HEK293T (cell line): ENCODE data around the gene FBXL17.

ENCODE experiments used
- BHLHE40 ChIP-seq: fragments of 450-650 bp; IDR thresholded peaks from 2 replicates; pipeline ENCODE4 v1.6.1; 2016; ENCODE audit warnings: mild to moderate bottlenecking, moderate library complexity, borderline replicate concordance
- FOXK2 ChIP-seq: fragments of 450-650 bp; IDR thresholded peaks from 2 replicates; pipeline ENCODE4 v1.6.1; 2016; ENCODE audit warnings: mild to moderate bottlenecking
- L3MBTL2 ChIP-seq: fragments of 450-650 bp; conservative IDR thresholded peaks from 2 replicates; pipeline ENCODE4 v1.6.1; 2016; ENCODE audit warnings: mild to moderate bottlenecking
- SP1 ChIP-seq: fragments of 450-650 bp; IDR thresholded peaks from 2 replicates; pipeline ENCODE4 v1.6.1; 2017

- TF ChIP-seq SP1 (no peak), BHLHE40 (no peak), L3MBTL2 (no peak), FOXK2 (no peak)
These were observed 2.8 kb upstream of the FBXL17 start for GRCh38 chr5:108384741-108385140.
